Measurements from ENCODE around the gene TCF12. TPM values are rescaled to one million over a fixed set of nuclear protein-coding genes. Genes with fewer than 3 reads are reported as not detected.

TCF12 gene
- total and polyA plus RNA-seq, 2 of the 8 experiments (the other 6 are each of a cell fraction or from before 2014, with no cell fraction given) = 85.8 to 101 TPM

DNA sequence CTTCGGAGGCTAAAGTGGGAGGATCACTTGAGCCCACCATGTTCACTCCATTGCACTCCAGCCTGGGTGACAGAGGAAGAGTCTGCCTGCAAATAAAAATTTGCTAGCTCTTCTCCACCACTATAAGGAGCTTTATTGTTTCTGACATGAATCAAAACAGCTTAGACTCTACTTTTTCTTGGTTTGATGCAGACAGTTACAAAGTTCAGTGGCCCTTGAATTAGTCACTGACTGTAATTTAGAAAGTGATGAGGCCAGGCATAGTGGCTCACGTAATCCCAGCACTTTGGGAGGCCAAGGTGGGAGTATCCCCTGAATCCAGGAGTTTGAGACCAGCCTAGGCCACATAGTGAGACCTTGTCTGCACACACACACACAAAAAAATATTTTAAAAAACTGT, 285.5 kb downstream of the TCF12 start (continued):
- TF ChIP-seq TCF12 (IDR thresholded peaks at IDR 0.05; ENCODE audit: low read depth, low read length) (no peak), TAF1 (IDR thresholded peaks at IDR 0.05; ENCODE audit: low read depth, low read length) (no peak)
